ENCODE measurements around the gene AFMID.
"Not testable (repeated sequence)": the region's sequence is repeated elsewhere in the genome, so short reads cannot be mapped to it uniquely, and the experiment has no call there.

The AFMID gene

DNA sequence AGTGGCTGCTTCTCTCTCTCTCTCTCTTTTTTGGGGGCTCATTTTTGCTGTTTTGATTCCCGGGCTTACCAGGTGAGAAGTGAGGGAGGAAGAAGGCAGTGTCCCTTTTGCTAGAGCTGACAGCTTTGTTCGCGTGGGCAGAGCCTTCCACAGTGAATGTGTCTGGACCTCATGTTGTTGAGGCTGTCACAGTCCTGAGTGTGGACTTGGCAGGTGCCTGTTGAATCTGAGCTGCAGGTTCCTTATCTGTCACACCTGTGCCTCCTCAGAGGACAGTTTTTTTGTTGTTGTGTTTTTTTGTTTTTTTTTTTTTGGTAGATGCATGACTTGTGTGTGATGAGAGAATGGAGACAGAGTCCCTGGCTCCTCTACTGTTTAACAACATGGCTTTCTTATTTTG, 36.6 kb downstream of the AFMID start:
- no peak for DNase-seq (ENCODE audit: low read depth in 3 of 3)

DNA sequence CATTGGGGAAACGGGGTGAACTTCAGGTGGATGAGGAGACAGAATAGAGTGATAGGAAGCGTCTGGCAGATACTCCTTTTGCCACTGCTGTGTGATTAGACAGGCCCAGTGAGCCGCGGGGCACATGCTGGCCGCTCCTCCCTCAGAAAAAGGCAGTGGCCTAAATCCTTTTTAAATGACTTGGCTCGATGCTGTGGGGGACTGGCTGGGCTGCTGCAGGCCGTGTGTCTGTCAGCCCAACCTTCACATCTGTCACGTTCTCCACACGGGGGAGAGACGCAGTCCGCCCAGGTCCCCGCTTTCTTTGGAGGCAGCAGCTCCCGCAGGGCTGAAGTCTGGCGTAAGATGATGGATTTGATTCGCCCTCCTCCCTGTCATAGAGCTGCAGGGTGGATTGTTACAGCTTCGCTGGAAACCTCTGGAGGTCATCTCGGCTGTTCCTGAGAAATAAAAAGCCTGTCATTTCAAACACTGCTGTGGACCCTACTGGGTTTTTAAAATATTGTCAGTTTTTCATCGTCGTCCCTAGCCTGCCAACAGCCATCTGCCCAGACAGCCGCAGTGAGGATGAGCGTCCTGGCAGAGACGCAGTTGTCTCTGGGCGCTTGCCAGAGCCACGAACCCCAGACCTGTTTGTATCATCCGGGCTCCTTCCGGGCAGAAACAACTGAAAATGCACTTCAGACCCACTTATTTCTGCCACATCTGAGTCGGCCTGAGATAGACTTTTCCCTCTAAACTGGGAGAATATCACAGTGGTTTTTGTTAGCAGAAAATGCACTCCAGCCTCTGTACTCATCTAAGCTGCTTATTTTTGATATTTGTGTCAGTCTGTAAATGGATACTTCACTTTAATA, 37.3 kb downstream of the AFMID start:
- no peak for DNase-seq (ENCODE audit: low read depth in 3 of 3)

DNA sequence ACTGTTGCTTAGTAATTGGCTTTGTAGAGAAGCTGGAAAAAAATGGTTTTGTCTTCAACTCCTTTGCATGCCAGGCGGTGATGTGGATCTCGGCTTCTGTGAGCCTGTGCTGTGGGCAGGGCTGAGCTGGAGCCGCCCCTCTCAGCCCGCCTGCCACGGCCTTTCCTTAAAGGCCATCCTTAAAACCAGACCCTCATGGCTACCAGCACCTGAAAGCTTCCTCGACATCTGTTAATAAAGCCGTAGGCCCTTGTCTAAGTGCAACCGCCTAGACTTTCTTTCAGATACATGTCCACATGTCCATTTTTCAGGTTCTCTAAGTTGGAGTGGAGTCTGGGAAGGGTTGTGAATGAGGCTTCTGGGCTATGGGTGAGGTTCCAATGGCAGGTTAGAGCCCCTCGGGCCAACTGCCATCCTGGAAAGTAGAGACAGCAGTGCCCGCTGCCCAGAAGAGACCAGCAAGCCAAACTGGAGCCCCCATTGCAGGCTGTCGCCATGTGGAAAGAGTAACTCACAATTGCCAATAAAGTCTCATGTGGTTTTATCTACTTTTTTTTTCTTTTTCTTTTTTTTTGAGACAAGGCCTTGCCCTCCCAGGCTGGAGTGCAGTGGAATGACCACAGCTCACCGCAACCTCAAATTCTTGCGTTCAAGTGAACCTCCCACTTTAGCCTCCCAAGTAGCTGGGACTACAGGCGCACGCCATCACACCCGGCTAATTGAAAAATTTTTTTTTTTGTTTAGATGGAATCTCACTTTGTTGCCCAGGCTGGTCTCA, 38.1 kb downstream of the AFMID start:
- DNase-seq (ENCODE audit: low read depth in 3 of 3): no peak

DNA sequence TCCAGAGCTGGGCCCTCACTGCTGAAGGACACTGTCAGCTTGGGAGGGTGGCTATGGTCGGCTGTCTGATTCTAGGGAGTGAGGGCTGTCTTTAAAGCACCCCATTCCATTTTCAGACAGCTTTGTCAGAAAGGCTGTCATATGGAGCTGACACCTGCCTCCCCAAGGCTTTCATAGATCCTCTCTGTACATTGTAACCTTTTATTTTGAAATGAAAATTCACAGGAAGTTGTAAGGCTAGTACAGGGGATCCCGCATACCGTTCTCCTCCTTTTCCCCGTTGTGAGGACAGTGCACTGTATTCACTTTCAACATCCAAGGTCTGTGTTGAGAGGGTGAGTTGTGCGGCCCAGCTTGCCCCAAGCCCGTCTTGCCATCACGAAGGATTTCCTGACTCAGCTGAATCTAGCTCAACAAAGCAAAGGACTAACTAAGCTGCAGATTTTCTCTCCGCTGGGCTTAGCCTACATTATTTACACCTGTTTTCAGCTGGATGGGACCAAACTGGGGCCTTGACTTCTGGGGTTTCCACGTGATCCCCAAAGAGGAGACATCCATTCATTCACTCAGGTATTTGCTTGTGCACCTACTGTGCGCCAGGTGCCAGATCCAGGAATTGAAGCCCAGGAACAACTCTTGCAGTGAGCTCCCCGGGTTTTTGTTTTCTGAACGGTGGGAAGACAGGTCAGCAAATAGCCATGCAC, 39.0 kb downstream of the AFMID start:
- no peak for DNase-seq (ENCODE audit: low read depth in 3 of 3)

DNA sequence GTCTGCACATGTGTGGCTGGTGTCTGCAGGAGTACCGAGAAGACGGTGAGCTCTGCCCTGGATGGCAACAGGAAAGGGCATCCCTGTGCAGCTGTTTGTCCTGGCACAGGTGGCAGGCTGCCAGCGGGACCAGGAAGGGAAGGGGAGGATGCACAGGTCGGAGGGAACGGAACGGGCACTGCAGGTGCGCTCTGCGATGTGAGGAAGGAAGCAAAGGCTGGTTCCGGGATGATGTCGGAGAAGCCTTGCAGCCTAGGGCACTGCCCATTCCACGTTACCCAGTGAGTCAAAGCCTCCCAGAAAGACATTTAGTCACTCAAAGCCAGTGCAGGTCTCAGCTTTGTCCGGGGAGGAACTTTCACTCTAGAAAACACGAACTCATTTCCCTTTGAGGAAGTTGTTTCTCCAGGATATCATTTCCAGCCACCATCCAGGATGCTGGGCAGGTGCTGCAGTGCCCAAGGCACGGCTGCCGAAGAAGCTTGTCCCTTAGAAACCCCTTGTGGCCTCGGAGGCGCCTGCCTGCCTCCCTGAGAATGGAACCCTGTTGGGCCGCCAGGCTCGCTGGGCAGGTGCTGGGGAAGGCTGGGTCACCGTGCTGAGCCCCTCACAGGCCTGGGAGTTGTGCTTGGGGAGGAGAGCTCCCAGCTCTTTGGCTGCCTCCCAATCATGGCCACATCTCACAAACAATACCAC, 39.7 kb downstream of the AFMID start:
- DNase-seq (ENCODE audit: low read depth in 3 of 3): no peak

DNA sequence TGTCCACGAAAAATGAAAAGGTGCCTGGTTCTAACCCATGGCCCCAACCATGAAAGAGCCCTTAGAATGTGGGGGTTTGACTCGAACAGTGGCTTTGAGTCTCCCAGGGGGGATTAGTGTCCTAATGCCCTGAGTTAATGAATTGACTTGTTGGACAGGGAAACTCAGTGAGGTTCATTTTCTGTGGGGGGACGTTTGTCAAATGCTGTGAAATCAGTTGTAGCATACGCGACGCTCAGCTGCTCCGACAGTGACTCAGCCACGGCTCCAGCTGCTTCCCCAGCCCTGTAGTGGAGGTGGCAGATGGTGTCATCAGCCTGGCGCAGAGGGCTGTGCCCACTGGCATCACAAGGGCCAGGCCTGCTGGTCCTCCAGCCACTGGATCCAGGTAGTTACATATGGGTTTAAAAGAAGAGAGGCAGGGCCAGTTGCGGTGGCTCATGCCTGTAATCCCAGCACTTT, 40.3 kb downstream of the AFMID start:
- no peak for DNase-seq (ENCODE audit: low read depth in 3 of 3)

DNA sequence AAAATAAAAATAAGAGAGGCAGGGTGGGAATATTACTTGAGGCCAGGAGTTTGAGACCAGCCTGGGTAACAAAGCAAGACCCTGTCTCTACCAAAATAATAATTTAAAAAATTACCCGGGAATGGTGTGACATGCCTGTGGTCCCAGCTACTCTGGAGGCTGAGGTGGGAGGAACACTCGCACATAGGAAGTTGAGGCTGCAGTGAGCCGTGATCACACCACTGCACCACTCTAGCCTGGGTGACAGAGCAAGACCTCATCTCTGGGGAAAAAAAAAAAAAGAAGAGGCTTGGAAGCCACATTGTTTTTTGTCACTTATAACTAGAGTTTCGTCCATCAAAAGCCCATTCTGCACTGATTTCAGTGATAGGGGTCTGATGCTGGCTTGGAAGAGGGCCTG, 41.0 kb downstream of the AFMID start:
- no peak for DNase-seq (ENCODE audit: low read depth in 3 of 3)

DNA sequence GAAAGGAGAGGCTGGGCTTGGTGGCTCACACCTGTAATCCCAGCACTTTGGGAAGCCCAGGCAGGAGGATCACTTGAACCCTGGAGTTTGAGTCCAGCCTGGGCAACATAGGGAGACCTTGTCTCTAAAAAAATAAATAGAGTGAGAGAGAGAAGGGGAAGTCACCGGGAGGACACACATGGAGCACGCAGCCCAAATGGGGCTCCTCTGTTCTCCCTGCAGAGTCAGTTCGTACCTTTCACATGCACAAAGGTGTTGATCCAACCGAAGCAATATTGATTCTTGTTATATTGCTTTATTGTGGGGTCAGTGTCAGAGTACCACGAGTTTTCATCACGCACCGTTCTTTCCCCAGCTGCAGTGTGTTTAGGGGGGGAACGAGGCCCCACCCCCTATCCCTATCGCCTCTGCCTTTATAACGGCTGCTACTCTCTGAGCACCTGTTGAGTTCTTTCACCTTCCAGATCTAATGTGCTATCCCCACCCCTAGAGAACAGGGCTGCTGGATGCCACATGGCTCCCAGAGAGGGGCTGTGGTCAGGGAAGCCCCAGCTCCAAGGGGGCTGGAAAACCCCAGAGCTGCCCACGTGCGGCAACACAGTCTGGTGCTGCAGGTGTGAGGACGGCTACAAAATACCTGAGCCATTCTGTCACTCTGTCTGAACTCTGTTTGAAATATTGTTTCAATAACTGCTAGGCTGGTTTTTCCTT, 43.2 kb downstream of the AFMID start:
- DNase-seq (ENCODE audit: low read depth in 3 of 3): no peak

DNA sequence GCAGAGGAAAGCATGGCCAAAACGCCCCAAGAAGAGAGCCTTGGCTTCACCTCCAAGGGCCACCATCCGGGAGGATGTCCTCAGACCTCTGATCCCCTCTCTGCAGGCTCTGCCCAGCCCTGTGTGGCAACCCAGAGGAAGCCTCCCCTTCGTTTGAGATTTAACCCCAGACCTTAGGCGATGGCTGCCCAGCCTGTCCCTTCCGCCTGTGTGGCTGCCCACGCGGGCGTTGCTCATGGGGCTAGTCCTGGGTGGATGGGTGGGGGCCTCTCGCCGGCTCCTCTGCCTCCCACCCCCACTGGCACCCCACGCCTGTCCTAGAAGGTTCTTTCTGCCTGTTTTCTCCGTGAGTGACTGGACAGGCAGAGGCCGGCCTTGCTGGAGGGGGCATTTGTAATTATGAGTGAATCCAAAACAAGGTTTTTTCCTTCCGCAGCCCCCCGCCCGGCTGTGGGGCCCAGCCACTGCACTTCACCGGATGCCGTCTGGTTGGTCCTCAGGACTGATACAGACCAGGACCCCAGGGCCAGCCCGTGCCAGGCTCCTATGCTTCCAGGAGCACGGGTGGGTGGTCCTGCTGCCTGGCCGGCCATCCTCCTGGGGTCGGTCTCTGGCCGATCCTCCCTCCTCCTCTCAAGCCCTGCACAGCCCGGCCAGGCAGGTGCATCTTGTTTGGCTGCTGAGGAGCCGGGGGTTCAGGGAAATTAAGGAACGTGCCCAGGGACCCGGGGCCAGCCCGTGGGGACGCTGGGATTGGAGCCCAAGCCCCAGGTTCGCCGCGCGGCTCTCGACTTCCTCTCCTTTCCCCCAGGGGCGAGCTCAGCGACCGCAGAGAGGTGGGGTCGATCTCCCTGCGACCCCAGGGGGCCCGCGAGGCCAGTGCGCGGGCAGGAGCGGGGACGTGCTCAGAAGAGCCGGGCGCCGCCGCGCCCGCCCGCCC, 44.1 kb downstream of the AFMID start, which contains the start of gene TMEM235:
Gene TMEM235, plus strand, starts transcription at position 636 of the 940 bp plus-strand sequence. CDS start 393 bp downstream, outside the sequence.
- no peak for DNase-seq (ENCODE audit: low read depth in 3 of 3)

DNA sequence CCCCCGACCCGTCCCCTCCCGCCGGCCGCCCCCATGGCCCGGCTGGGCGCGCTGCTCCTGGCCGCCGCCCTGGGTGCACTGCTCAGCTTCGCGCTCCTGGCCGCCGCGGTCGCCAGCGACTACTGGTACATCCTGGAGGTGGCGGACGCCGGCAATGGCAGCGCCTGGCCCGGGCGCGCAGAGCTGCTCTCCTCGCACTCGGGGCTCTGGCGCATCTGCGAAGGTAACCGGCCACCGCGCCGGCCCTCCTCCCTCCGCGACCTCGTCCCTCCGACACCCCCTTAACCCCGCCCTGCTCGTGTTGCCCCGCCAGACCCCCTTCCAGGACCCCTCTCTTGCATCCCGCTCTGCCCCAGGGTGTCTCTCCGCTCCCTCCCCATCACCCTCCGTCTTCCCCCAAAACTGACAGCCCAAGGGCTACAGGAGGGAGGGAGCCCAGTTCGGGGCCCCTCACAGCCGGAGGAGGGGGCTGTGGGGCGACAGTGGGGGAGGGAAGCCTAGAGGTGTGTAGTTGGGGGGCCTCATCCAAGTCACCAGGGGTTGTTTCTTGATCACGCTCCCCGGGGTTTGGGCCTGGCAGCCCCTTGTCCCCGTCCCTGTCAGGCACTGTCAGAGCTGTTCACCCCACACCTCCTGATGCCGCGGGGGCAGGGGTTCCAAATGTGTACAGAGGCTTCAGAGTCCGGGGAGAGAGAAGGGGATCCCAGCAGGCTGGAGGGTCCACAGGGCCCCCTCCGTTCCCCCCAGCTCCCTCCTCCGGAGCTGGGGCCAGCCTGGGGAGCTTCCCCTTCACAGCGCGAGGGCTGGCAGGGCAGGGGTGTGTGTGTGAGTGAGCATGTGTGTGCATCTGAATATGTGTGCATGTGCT, 45.1 kb downstream of the AFMID start:
- no peak for DNase-seq (ENCODE audit: low read depth in 3 of 3)

DNA sequence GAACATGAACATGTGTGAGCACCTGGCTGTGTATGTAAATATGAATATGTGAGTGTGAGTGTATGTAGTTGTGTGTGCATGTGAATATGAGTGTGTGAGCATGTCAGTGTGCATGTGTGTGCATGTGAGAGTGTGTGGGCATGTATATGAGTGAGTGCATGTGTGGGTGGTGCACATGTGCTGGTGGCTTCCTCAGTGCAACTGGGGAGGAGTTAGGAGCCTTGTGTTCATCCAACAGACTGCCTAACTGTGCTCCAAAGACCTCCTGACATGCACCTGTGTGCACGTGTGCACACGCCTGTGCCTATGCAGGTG, 45.7 kb downstream of the AFMID start:
- no peak for DNase-seq (ENCODE audit: low read depth in 3 of 3)

DNA sequence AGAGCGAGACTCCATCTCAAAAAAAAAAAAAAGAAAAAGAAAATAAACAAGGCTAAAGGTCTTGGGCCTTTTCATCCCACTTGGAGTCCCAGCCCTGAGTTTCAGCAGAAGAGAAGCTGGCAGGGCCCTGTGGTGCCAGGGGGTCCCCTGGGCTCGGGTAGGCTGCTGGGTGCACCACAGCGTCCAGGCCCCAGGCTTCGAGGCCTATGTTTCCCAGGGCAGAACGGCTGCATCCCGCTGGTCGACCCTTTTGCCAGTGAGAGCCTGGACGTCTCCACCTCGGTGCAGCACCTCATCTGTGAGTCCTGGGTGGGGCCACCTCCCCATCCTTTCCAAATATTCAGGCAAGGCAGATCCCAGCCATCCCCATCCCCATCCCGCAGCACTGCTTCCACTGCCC, 46.5 kb downstream of the AFMID start:
- no peak for DNase-seq (ENCODE audit: low read depth in 3 of 3)

DNA sequence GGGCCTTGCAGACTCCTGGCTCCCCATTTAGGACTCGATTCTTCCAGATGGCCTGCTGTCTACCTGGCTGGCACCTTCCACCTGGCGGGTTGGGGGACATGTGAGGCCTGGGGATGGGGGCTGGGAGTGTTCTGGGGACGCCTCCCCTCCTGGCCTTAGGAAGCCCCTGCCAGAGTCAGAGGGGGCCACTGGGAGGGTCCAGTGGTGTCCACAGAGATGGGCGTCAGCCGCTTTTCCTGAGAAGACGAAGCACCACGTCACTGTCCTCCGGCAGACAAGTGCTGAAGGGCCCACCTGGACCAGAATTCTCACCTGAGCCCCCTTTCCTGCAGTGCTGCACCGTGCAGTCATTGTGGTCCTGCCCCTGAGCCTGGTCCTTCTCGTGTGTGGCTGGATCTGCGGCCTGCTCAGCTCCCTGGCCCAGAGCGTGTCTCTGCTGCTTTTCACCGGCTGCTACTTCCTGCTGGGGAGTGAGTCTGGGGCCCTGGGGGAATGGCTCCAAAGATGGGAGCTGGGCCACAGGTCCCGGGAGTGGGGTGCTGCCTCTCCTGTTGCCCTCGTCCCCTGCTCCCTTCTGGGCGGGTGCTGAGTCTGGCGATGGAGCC, 47.2 kb downstream of the AFMID start:
- DNase-seq (ENCODE audit: low read depth in 3 of 3): no peak

DNA sequence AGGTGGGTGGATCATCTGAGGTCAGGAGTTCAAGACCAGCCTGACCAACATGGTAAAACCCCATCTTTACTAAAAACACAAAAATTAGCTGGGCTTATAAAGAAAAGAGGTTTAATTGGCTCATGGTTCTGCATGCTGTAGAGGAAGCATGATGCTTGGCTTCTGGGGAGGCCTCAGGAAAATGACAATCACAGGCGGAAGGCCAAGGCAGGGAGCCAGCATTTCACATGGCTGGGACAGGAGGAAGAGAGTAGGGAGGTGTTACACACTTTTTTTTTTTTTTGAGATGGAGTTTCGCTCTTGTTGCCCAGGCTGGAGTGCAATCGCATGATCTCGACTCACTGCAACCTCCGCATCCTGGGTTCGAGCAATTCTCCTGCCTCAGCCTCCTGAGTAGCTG, 47.9 kb downstream of the AFMID start:
- not testable (repeated sequence) for DNase-seq (ENCODE audit: low read depth in 3 of 3)

DNA sequence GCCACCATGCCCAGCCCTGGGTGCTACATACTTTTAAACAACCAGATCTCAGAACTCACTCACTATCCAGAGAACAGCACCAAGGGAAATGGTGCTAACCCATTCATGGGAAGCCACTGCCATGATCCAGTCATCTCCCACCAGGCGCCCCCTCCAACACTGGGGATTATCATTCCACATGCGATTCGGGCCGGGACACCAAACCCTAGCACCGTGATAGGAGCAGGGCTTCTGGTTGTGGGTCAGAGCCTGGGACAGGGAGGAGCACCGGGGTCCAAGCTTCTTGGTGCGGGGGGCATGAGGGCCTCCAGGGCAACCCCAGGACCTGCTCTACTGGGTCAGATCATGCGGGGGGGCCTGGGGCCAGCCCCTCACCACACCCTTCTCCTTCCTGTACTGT, 48.7 kb downstream of the AFMID start:
- no peak for DNase-seq (ENCODE audit: low read depth in 3 of 3)

DNA sequence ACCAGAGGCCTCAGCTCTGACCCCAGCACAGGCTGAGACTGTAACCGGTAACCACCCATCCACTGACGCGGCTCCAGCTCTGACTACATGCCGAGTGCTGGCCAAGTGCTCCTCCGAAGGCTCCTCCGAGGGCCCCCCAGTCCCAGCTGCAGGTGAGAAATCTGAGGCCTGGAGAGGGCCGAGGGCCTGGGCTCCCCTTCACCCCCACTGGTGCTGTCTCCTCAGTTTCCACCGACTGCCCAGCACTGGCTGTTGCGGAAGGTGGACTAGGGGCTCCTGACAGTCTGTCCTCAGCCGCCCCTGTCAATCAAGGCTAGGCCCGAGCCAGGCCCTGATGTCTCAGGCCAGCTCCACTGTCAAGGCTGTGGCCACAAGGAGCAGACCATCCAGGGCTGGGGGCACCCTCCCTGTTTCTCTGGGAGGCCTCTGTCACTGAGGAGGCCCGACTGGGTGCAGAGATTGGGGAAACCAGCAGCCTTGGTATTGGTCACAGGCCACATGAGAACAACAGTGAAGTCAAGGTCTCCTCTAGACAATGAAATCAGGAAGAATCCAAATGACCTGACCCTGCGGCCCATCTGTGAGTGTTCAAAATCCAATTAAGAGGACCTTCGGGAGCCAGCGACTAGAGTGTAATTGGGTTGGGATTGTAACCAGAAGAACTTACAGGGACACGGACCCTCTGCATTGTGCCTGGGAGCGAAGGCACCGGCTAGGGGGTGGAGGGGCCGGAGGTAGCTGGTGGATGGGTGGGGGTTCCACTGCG, 49.4 kb downstream of the AFMID start:
- DNase-seq (ENCODE audit: low read depth in 3 of 3): no peak

DNA sequence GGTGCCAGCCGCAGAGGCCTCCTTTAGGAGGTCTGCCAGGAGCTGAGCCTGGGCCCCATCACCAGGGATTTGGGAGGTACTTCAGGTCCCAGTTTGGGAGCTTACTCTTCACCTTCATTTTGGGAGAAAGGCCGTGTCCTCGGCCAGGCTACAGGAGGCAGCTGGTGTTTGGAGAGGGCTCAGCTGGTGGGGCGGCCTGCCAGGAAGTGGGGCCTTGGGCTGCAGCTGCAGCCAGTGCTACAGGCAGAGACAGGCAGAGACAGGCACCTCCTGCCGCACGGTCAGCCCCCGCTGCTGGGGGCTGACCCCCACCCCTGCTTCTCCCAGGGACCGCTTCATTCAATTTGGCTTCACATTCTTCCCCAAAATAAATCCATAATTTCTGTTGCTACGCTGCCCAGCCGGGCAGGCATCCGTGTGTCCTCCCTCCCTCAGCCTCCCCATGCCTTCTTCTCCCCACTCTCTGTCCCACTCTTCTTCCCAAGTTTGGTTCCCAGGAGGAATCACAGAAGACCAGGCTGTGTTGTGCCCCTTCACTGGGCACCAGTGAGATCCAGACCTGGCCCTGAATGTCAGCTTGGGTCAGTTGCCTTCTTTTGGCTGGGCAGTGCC, 50.3 kb downstream of the AFMID start:
- no peak for DNase-seq (ENCODE audit: low read depth in 3 of 3)
